Anterior cingulate cortex (tissue), 58 donors: ENCODE measurements around the gene LIG4.
"Not testable (repeated sequence)": the region's sequence is repeated elsewhere in the genome, so short reads cannot be mapped to it uniquely, and the experiment has no call there.

Experiments used
- DNase-seq, 58 donors: peaks; one replicate each; lab custom pipeline; 2025; lab: John Stamatoyannopoulos, UW

The LIG4 gene

GRCh38 chr13:108215436-108215835 is at the start of gene LIG4:
Gene LIG4, minus strand, starts transcription at chr13:108215536. Its CDS starts 4,268 bp downstream, at chr13:108211268.
- peak; percentile 38 to 93 (median 85) for DNase-seq

GRCh38 chr13:108263621-108264355 is 48.5 kb upstream of the LIG4 start:
- DNase-seq, result no peak

DNA sequence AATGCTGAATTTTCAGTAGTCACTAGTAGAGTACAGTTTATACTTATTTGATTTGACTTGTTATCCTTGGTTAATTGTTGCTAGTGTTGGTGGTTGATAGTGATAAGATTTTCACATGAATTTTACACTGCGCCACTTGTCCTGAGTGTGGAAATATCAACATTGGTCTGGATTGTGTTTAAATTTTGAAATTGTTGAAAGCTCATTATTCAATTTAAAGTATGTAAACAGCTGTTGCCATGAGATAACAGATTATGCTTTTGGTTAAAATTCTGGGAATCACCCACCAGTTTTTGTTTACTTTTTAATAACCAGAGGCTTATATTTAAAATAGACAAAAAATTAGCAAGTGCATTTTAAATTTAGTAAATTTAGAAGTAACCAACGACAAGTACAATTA is 41.9 kb upstream of the LIG4 start:
- no peak for DNase-seq

- DNase-seq, result no peak
Observed at GRCh38 chr13:108249150-108249549, 33.8 kb upstream of the LIG4 start.

DNA sequence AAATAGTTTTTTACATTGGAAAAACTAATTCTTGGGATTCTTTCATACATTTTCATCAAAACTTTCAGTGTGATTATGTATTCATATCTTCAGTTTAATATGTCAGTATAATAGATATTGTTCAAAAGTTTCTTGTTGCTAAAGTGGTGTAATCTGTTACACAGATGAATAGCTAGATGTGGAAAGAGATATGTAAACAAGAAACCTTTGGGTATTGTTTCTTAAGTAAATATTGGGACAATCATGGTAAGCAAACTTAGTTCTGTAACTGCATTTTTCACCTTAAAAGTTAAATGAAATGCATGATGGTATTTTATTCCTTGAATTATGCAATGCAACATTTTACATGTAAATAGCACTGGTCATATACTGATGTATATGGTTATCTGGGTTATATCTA is 15.0 kb upstream of the LIG4 start:
- DNase-seq, result no peak

DNA sequence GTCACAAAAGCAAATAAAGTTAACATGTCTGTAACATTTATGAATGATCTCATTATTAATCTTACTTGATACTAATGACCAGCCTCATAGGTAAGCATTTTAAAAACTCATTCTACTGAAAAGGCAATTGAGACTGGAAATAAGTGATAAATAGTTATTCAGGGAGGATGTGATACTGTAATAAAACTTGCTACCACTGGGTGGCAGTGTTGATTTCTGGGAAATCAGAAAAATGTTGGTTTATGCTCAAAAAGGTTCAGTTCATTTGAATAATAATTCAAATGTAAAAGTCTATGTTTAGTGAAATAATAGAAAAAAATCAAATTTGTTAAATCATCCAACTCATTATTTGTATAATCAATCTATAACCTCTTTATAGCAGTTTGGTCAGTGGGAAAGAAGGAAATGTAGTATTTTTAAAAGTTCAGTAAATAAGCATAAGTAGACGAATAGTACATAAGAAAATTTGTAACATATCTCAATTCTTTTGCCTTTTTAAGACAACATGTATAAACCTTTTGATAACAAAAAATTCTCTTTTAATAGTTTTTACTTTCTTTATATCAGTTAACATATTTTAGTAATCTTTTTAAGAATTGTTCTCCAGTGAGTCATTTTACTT is 12.4 kb upstream of the LIG4 start:
- DNase-seq, result peak in 2 of 58 donors; percentile 6 to 53

- no peak for DNase-seq
Observed at GRCh38 chr13:108226184-108226583, 10.8 kb upstream of the LIG4 start.

- no peak for DNase-seq
Observed at GRCh38 chr13:108225440-108225839, 10.1 kb upstream of the LIG4 start.

GRCh38 chr13:108223687-108224503 is 8.6 kb upstream of the LIG4 start:
- no peak for DNase-seq

- no peak for DNase-seq
Observed at GRCh38 chr13:108220041-108220440, 4.7 kb upstream of the LIG4 start.

DNA sequence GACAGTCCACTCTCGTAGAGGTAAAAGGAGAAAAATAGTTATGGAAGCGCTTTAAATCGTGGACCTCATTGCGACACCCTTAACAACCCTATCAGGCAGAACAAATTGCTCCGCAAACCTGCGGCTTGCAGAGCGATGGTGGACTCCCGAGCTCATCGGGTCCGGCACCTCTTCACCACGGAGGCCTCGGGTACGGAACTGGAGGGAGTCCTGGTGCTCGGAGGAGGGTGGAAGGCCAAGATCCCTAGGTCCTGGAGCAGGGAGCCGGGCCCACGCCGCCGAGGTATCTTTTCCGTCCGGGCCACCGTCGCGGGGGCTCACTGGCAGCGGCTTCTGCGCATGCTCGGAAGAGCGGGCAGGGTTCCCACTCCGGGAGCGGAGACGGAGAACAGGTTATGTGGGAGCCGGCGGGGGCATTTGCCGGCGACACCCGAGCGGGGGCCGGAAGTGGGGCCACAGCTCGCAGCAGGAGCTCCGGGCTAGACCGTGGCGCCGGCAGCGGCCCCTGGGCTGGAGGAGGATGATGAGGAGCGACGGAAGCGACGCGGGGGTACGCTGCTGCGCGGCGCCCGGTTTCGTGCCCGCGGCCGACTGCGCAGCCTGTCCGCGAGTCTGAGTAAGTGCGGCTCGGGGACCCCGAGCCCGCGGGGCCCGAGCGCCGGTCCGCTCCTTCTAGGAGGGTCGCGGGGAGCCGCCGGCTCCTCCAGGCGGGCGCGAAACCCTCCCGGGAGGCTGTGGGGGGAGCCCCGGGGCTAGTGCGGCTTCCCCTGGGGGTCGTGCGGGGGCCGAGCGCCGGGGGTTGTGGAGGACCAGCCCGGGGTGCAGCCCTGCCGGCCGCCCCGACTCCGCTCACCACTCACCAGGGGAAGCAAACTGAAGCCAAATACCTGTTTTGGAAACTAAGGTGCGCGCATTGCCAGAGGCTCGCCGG is 3.0 kb upstream of the LIG4 start, which contains the start of gene ABHD13:
Gene ABHD13, plus strand, starts transcription at position 349 of the 931 bp plus-strand sequence. CDS start 10,827 bp downstream, outside the sequence.
- peak; percentile 36 to 94 (median 87) for DNase-seq

GRCh38 chr13:108217307-108218043 is 2.1 kb upstream of the LIG4 start:
- DNase-seq, result not testable (repeated sequence)

DNA sequence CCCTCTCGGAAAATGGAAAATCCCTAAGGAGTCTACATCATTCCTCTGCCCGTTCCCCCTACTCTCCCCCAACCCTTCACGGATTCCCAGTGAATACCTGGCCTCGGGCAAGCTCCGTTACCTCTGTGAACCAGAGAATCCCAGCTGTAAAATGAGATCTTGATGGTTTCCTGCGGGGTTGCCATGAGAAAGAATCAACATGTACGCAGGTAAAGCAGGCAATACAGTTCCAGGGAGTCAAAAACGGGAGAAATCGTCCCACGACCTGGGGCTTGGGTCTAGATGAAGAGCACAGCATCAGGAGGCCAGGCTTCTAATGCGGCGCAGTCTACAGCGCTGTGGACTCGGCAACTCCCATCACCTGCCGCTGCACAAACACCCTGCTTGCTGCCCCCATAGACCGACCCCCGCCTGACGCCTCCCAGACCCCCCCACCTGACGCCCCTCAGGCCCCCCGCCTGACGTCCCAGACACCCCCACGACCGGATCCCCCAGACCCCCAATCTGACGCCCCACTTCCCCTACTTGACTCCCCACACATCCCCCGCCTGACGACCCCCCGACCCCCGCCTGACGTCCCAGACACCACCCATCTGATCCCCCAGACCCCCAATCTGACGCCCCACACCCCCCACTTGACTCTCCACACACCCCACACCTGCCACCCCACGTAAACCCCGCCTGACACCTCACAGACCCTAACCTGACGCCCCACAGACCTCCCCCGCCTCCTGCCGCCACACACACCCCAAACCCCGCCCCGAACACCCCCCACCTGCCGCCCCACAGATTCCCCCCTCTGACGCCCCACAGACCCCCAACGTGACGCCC is 680 bp downstream of the LIG4 start:
- DNase-seq, result peak in 13 of 58 donors; percentile 4 to 60 (median 18)

- no peak for DNase-seq
Observed at GRCh38 chr13:108213946-108214345, 1.4 kb downstream of the LIG4 start.

DNA sequence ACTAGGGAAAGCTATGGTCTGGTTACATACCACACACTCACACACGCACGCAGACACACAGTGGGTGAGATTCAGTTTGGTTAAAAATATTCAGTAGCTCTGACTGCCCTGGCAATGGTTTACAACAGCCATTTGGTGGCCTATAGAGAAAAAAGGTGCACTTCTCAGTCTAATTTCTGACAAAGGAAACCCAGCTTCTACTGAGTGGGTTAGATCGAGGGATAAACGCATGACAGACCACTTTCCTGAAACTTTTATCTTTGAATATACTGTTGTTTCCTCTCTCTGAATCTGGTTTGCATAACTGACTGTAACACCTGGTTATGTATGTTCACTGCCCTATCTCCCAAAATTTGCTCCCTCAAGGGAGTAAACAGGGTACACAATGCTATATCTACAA is 2.5 kb downstream of the LIG4 start:
- DNase-seq, result no peak

GRCh38 chr13:108210551-108210950 is 4.8 kb downstream of the LIG4 start:
- DNase-seq, result no peak

DNA sequence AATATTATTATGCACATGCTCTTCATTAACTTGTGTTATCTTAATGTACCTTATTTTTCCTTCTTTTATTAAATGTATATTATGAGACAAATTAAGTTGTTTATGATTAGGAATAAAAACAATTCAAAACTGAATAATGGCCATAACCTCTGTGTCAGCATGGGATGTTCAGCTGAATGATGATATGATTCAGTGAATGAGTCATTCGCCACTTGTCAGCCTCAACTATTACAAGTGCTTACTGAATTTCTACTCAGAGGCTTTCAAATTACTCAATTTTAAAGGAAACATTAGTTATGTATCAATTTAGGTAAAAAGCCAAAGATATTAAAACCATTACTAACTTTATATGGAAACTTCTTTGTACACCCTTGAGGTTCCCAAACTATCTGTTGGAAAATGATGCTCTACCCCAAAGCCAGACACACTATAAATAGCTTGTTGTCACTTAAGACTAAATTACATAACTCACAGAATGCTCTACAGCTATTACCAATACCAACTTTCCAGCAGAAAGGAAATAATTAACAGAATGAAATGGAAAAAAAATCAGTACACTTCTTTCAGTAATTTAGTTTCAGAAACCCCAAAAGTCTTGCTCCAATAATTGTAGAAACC is 14.4 kb downstream of the LIG4 start:
- no peak for DNase-seq

DNA sequence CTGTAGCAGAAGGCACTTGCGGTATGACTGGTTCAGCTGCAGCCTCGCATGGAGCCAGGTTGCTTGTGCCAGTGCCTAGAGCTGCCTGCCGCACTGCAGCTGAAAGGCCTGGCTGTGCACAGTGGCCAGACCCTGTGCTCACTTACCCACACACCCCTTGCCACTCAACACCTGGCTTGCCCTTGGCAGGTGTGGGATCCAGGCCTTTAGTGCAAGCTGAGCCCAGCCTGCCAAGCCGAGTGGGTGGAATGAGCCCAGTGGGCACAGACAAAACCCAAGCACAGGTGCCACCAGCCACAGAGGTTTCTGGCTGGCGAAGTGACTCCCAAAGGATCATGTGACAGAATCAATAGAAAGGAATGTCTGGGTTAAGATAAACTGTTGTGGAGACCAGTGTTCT is 19.5 kb downstream of the LIG4 start:
- no peak for DNase-seq
